HCT116 (cell line): ENCODE data around the gene GM2A.

Experiments
- CEBPB ChIP-seq: IDR thresholded peaks from 2 replicates; pipeline ENCODE4 v1.6.1; 2012; ENCODE audit warnings: low read depth
- EZH2 ChIP-seq: fragments of 200-600 bp; sonication (generic); IDR thresholded peaks from 2 replicates; pipeline ENCODE4 v1.6.1; 2017; ENCODE audit warnings: antibody characterized with exemption, mixed run types
- SRF ChIP-seq: IDR thresholded peaks from 2 replicates; pipeline ENCODE4 v1.6.1; 2012; ENCODE audit warnings: low read depth
- TF ChIP-seq, protein P1 (sequence below), 3 experiments: fragments of 200-600 bp in 1 of 3; sonication (generic) in 1 of 3; IDR thresholded peaks in 2 of 3; conservative IDR thresholded peaks in 1 of 3; 2 replicates each; pipeline ENCODE4 v1.5.1; 2012 to 2017; ENCODE audit warnings: low read depth in 2 of 3, low read length in 2 of 3, antibody characterized with exemption in 1 of 3, borderline replicate concordance in 1 of 3, control low read depth in 1 of 3, mild to moderate bottlenecking in 1 of 3, mixed read lengths in 1 of 3, mixed run types in 1 of 3, moderate library complexity in 1 of 3; ENCODE audit not compliant: insufficient read depth in 1 of 3

DNA sequence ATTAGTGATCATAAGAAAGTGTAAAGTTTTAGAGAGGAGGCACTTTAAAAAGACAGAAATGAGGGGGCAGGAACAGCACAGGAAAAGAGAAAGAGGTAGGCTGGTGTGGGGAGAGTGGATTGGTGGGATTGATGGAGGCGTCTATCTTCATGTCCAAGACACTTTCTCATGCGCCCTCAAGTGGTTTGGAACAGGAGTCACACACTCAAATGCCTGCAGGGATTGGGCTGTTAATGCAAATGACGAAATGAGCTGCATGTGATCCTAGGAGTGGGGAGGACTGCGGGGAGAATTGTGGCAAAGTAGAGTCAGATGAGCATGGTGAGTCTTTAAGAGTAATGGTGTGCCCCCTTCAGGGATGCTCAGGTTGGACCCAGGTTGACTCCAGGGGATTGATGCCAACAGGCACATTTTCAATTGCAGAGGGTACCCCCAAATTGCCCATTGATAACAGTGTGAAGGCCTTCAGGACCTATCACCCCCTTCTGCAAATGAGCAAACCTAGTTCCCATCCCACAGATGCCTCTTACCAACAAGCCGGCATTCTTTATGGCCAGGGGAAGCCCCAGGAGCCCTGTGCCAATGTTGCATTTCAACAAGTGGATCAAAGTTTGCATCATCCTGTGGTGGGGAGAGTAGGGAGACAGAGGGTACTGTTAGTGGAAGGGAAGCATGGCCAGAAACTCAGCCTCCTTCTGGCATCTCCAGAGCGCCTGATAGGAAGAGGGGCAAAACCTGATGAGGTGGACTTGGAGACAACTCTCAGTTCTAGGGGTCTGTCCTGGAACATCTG, 45.3 kb downstream of the GM2A start:
- no peak for TF ChIP-seq SRF
- no peak for TF ChIP-seq EZH2
- TF ChIP-seq CEBPB = no peak; the same call in 1 of the 2 replicates
- TF ChIP-seq, protein P1, sequence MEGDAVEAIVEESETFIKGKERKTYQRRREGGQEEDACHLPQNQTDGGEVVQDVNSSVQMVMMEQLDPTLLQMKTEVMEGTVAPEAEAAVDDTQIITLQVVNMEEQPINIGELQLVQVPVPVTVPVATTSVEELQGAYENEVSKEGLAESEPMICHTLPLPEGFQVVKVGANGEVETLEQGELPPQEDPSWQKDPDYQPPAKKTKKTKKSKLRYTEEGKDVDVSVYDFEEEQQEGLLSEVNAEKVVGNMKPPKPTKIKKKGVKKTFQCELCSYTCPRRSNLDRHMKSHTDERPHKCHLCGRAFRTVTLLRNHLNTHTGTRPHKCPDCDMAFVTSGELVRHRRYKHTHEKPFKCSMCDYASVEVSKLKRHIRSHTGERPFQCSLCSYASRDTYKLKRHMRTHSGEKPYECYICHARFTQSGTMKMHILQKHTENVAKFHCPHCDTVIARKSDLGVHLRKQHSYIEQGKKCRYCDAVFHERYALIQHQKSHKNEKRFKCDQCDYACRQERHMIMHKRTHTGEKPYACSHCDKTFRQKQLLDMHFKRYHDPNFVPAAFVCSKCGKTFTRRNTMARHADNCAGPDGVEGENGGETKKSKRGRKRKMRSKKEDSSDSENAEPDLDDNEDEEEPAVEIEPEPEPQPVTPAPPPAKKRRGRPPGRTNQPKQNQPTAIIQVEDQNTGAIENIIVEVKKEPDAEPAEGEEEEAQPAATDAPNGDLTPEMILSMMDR (IDR thresholded peaks at IDR 0.05 in 2 of 3, conservative IDR thresholded peaks at IDR 0.05 in 1 of 3; ENCODE audit: borderline replicate concordance in 1 of 3, insufficient read depth in 1 of 3, low read depth in 2 of 3, low read length in 2 of 3) = peak; percentile 26 to 38 (median 33); a peak in 3 of 6 replicates
